ENCODE measurements around the gene SLC22A23. TPM values are rescaled to one million over a fixed set of nuclear protein-coding genes. Genes with fewer than 3 reads are reported as not detected.

SLC22A23 gene
- total and polyA plus RNA-seq, 2 of the 4 experiments (the other 2 are of a cell fraction), result 0.72 to 1.6 TPM

GRCh38 chr6:3380344-3381232, 76.3 kb downstream of the SLC22A23 start (continued):
- TF ChIP-seq RFX5 (IDR thresholded peaks at IDR 0.05; ENCODE audit: low read depth, low read length), result no peak

GRCh38 chr6:3379482-3380060, 77.3 kb downstream of the SLC22A23 start:
- ATAC-seq (ENCODE audit: low read depth) (no peak), DNase-seq (peak; percentile 32)
- H3K27me3 ChIP-seq (ENCODE audit: control insufficient read depth, insufficient read depth, low read length), result peaks cover 21% of the 10 kb centered on the region
- H2BK20ac ChIP-seq (ENCODE audit: low read depth, low read length), result no peak overlapping the region
- in situ Hi-C loops (cut with MboI; ENCODE audit: low sequenced_read_pairs), result no loop called here
- H3K9me1 ChIP-seq (ENCODE audit: insufficient read depth, low read length), result no peaks in the 10 kb centered on the region
- no peak overlapping the region for H3K23ac ChIP-seq (ENCODE audit: low read depth, low read length)
- ChIA-PET CTCF (no interaction called here), POLR2A (ENCODE audit: unreplicated experiment) (interaction anchor here (0.6 kb wide), 1 partner anchor 63 kb away, joined by 3 read pairs; no protein-coding TSS in a partner anchor)
- H2BK120ac ChIP-seq (ENCODE audit: low read depth, low read length), result no peak overlapping the region
- no peak overlapping the region for H3K18ac ChIP-seq (ENCODE audit: low read depth, low read length)
- H4K5ac ChIP-seq (ENCODE audit: low read depth, low read length), result no peak overlapping the region
- no peaks in the 10 kb centered on the region for H3K36me3 ChIP-seq (ENCODE audit: control insufficient read depth, insufficient read depth, low read length)
- H3K79me1 ChIP-seq (ENCODE audit: low read depth in 1 of 2, low read length in 2 of 2), result no peaks in the 10 kb centered on the region
- no peak overlapping the region for H3K4ac ChIP-seq (ENCODE audit: low read depth, low read length)
- BruUV-seq (replicated peaks), result no TSS peak
- dilution Hi-C loops (cut with HindIII; ENCODE audit: low sequenced_read_pairs, unreplicated experiment), result no loop called here
- H2AK9ac ChIP-seq (replicated peaks; ENCODE audit: low read depth, low read length, poor library complexity), result no peak overlapping the region
- no peak overlapping the region for H4K8ac ChIP-seq (ENCODE audit: low read depth in 2 of 2, low read length in 2 of 2)
- H3K4me3 ChIP-seq (ENCODE audit: insufficient read depth, low read depth, low read length), result no peak overlapping the region
- H3K27ac ChIP-seq (ENCODE audit: insufficient read depth, low read length), result no peak overlapping the region
- no peak overlapping the region for H3K4me2 ChIP-seq (ENCODE audit: low read depth, low read length)
- no peaks in the 10 kb centered on the region for H3K9me3 ChIP-seq (ENCODE audit: control insufficient read depth, insufficient read depth, low read length)
- intact Hi-C loops (cut with micrococcal nuclease), result no loop called here
- H2AK5ac ChIP-seq (ENCODE audit: low read depth, low read length), result no peak overlapping the region
- H3K4me1 ChIP-seq (ENCODE audit: control insufficient read depth, insufficient read depth, low read length), result 0 out of 2 replicates have a peak, but pooled peaks cover 2% of the 10 kb centered on the region
- no peak overlapping the region for H3K56ac ChIP-seq (ENCODE audit: extremely low read depth, insufficient read depth, low read length)
- H4K20me1 ChIP-seq (ENCODE audit: insufficient read depth, low read length), result no peaks in the 10 kb centered on the region
- 74% methylated on average over 4 of the region's 10 CpGs; no CpG with 5 or more reads in 1 of the 2 experiments for WGBS, 2 experiments (ENCODE audit: extremely low coverage in 2 of 2, insufficient read length in 1 of 2)
- H4K91ac ChIP-seq (ENCODE audit: insufficient read depth, low read depth, low read length), result no peak overlapping the region
- no peak overlapping the region for H2AFZ ChIP-seq (replicated peaks; ENCODE audit: low read length, poor library complexity)
- H2BK5ac ChIP-seq (ENCODE audit: low read depth, low read length, poor library complexity, severe bottlenecking), result no peak overlapping the region
- no peak overlapping the region for H2BK15ac ChIP-seq (ENCODE audit: low read depth, low read length)
- no peak overlapping the region for H3K14ac ChIP-seq (replicated peaks; ENCODE audit: low read depth, low read length)
- H3K9ac ChIP-seq (ENCODE audit: low read depth, low read length), result no peak overlapping the region
- TF ChIP-seq MAFK (IDR thresholded peaks at IDR 0.05; ENCODE audit: low read depth, low read length) (no peak), RCOR1 (IDR thresholded peaks at IDR 0.05; ENCODE audit: insufficient replicate concordance, low read length) (no peak), POLR2A (IDR thresholded peaks at IDR 0.05; ENCODE audit: low read depth, low read length) (no peak), NFE2L2 (IDR thresholded peaks at IDR 0.05; ENCODE audit: low read depth, low read length) (no peak), RAD21 (IDR thresholded peaks at IDR 0.05; ENCODE audit: low read length) (no peak), SMC3 (IDR thresholded peaks at IDR 0.05; ENCODE audit: low read depth, low read length) (no peak), BHLHE40 (IDR thresholded peaks at IDR 0.05; ENCODE audit: low read depth, low read length) (no peak), CHD1 (IDR thresholded peaks at IDR 0.05; ENCODE audit: low read depth, low read length) (no peak), CEBPB (IDR thresholded peaks at IDR 0.05; ENCODE audit: low read depth, low read length) (no peak), FOS (IDR thresholded peaks at IDR 0.05; ENCODE audit: low read depth, low read length) (no peak), RFX5 (IDR thresholded peaks at IDR 0.05; ENCODE audit: low read depth, low read length) (no peak), ELK1 (IDR thresholded peaks at IDR 0.05; ENCODE audit: borderline replicate concordance, low read depth, low read length) (no peak), CTCF (conservative IDR thresholded peaks at IDR 0.05; ENCODE audit: low read depth, low read length) (no peak)
